Stimulated activated CD4-positive, alpha-beta T cell treated with anti-CD3 and anti-CD28 coated beads, Interleukin-12 subunit alpha, Interleukin-12 subunit beta, amount 100 ng/mL, for 24 hours (primary cell): Measurements from ENCODE around the gene NPHP1.
"Not testable (repeated sequence)": the region's sequence is repeated elsewhere in the genome, so short reads cannot be mapped to it uniquely, and the experiment has no call there.

Source experiments
- DNase-seq, 2 experiments: peaks; one replicate each; pipeline ENCODE4 v3.0.0-alpha.2; 2020; ENCODE audit warnings: low read depth in 2 of 2

The NPHP1 gene

GRCh38 chr2:110204408-110205385 is at the start of gene NPHP1:
NPHP1 (minus strand) TSS chr2:110205013; CDS start chr2:110204968, 45 bp downstream.
- DNase-seq: peak; percentile 68 to 77

GRCh38 chr2:110248081-110248795 is 43.4 kb upstream of the NPHP1 start:
- DNase-seq: not testable (repeated sequence)

GRCh38 chr2:110245488-110246435 is 40.9 kb upstream of the NPHP1 start:
- DNase-seq: not testable (repeated sequence)

- DNase-seq: not testable (repeated sequence)
Observed at GRCh38 chr2:110243283-110243682, 38.5 kb upstream of the NPHP1 start.

GRCh38 chr2:110234514-110234913 is 29.7 kb upstream of the NPHP1 start:
- DNase-seq: not testable (repeated sequence)

GRCh38 chr2:110229886-110230285 is 25.1 kb upstream of the NPHP1 start:
- DNase-seq: not testable (repeated sequence)

GRCh38 chr2:110222626-110223025 is 17.8 kb upstream of the NPHP1 start:
- not testable (repeated sequence) for DNase-seq

GRCh38 chr2:110221938-110222337 is 17.1 kb upstream of the NPHP1 start:
- no peak for DNase-seq

GRCh38 chr2:110220190-110220564 is 15.4 kb upstream of the NPHP1 start:
- DNase-seq: no peak

GRCh38 chr2:110219496-110220189 is 14.8 kb upstream of the NPHP1 start:
- DNase-seq: no peak

- not testable (repeated sequence) for DNase-seq
Observed at GRCh38 chr2:110218889-110219288, 14.1 kb upstream of the NPHP1 start.

GRCh38 chr2:110216803-110217202 is 12.0 kb upstream of the NPHP1 start:
- no peak for DNase-seq

GRCh38 chr2:110216199-110216598 is 11.4 kb upstream of the NPHP1 start:
- no peak for DNase-seq

- DNase-seq: no peak
Observed at GRCh38 chr2:110215566-110216158, 10.8 kb upstream of the NPHP1 start.

- DNase-seq: no peak
Observed at GRCh38 chr2:110215091-110215490, 10.3 kb upstream of the NPHP1 start.

GRCh38 chr2:110213522-110213921 is 8.7 kb upstream of the NPHP1 start:
- not testable (repeated sequence) for DNase-seq

GRCh38 chr2:110211938-110212858 is 7.4 kb upstream of the NPHP1 start, which contains the start of gene MTLN:
MTLN (minus strand) TSS chr2:110212547; CDS start chr2:110212525, 22 bp downstream.
- peak; percentile 35 to 38 for DNase-seq

- no peak for DNase-seq
Observed at GRCh38 chr2:110205660-110206455, 1.0 kb upstream of the NPHP1 start.
